ENCODE results near the gene SRSF4.
"Not testable (repeated sequence)": the region's sequence is repeated elsewhere in the genome, so short reads cannot be mapped to it uniquely, and the experiment has no call there.

DNA sequence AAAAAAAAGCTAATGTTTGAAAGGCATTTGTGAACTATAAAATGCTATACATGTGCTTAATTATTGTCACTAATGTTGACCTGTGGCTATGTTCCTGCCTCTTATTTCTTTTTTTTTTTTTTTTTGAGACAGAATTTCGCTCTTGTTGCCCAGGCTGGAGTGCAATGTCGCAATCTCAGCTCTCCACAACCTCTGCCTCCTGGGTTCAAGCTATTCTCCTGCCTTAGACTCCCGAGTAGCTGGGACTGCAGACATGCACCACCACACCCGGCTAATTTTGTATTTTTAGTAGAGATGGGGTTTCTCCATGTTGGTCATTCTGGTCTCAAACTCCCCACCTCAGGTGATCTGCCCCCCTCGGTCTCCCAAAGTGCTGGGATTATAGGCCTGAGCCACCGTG lies 73.7 kb downstream of the SRSF4 start:
- TF ChIP-seq RBFOX2 (IDR thresholded peaks at IDR 0.05; ENCODE audit: low read depth, low read length); RFX1 (IDR thresholded peaks at IDR 0.05); SRF (CRISPR knock-in tag; IDR thresholded peaks at IDR 0.05); JUND (IDR thresholded peaks at IDR 0.05; ENCODE audit: borderline replicate concordance, low read depth, low read length); JUND (tag; IDR thresholded peaks at IDR 0.05; ENCODE audit: borderline replicate concordance, low read depth, low read length); TEAD2 (tag; IDR thresholded peaks at IDR 0.05); ZNF551 (CRISPR knock-in tag; IDR thresholded peaks at IDR 0.05): not testable (repeated sequence)
- TF ChIP-seq, protein P1, sequence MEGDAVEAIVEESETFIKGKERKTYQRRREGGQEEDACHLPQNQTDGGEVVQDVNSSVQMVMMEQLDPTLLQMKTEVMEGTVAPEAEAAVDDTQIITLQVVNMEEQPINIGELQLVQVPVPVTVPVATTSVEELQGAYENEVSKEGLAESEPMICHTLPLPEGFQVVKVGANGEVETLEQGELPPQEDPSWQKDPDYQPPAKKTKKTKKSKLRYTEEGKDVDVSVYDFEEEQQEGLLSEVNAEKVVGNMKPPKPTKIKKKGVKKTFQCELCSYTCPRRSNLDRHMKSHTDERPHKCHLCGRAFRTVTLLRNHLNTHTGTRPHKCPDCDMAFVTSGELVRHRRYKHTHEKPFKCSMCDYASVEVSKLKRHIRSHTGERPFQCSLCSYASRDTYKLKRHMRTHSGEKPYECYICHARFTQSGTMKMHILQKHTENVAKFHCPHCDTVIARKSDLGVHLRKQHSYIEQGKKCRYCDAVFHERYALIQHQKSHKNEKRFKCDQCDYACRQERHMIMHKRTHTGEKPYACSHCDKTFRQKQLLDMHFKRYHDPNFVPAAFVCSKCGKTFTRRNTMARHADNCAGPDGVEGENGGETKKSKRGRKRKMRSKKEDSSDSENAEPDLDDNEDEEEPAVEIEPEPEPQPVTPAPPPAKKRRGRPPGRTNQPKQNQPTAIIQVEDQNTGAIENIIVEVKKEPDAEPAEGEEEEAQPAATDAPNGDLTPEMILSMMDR (IDR thresholded peaks at IDR 0.05 in 2 of 3, conservative IDR thresholded peaks at IDR 0.05 in 1 of 3; ENCODE audit: insufficient read depth in 2 of 3, low read depth in 1 of 3, low read length in 3 of 3): not testable (repeated sequence)
- TF ChIP-seq, protein P2, sequence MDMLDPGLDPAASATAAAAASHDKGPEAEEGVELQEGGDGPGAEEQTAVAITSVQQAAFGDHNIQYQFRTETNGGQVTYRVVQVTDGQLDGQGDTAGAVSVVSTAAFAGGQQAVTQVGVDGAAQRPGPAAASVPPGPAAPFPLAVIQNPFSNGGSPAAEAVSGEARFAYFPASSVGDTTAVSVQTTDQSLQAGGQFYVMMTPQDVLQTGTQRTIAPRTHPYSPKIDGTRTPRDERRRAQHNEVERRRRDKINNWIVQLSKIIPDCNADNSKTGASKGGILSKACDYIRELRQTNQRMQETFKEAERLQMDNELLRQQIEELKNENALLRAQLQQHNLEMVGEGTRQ (CRISPR knock-in tag; IDR thresholded peaks at IDR 0.05): not testable (repeated sequence)

Data from K562 (cell line).